Measurements from ENCODE around the gene KCNK4. TPM values are rescaled to one million over a fixed set of nuclear protein-coding genes. Genes with fewer than 3 reads are reported as not detected.

Gene KCNK4
- total RNA-seq, 1 experiment from 2014 or later = 0.28 TPM

DNA sequence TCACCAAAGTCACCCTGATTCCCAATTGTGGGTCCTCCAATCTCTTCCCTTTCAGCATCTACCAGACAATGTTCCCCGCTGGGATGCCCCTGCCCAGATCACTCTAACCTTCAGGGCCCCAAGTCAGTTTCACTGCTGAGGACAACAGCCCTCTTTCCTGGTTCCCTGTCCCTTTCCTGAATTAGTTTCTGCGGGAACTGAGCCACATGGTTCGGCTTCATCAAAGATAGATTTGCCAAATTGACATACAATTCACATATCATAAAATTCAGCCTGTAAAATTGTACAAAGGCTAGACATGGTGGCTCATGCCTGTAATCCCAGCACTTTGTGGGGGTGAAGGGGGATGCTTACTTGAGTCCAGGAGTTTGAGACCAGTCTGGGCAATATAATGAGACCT lies 36.9 kb downstream of the KCNK4 start:
- no peak overlapping the region for H3K23ac ChIP-seq (ENCODE audit: insufficient read length, low read depth, low read length)
- peak overlapping the region; percentile 23 for H3K18ac ChIP-seq (ENCODE audit: insufficient read length, low read depth, low read length)
- H3K9me3 ChIP-seq (ENCODE audit: control insufficient read depth, low read depth, low read length) = no peaks in the 10 kb centered on the region
- no peak overlapping the region for H2BK5ac ChIP-seq (ENCODE audit: insufficient read length, low read length)
- H2BK20ac ChIP-seq (ENCODE audit: low read depth, low read length, poor library complexity, severe bottlenecking) = no peak overlapping the region
- no peak overlapping the region for H3K9ac ChIP-seq (ENCODE audit: extremely low read depth, insufficient read length, low read length)
- Mint-ChIP-seq H3K4me1 (peaks cover 24 to 28% of the 10 kb centered on the region in 2 experiments), H3K27me3 (ENCODE audit: low read depth) (peaks cover 5% of the 10 kb centered on the region), H3K9me3 (no peaks in the 10 kb centered on the region), H3K4me3 (no peak overlapping the region), H3K27ac (no peak overlapping the region; a peak in 2 of 7 replicates), H3K36me3 (ENCODE audit: insufficient read depth in 1 of 3, low read depth in 3 of 3) (no peaks in the 10 kb centered on the region; a peak in 1 of 7 replicates)
- no peak overlapping the region for H2AK5ac ChIP-seq (ENCODE audit: insufficient read length, low read length)
- no peak overlapping the region for H4K91ac ChIP-seq (ENCODE audit: insufficient read length, low read depth, low read length)
- no peak overlapping the region for H3K4me2 ChIP-seq (ENCODE audit: insufficient read depth, insufficient read length, low read length)
- no peak overlapping the region for H3K14ac ChIP-seq (ENCODE audit: insufficient read depth, low read length)
- H2BK15ac ChIP-seq (ENCODE audit: low read depth, low read length) = no peak overlapping the region
- H3K23me2 ChIP-seq (ENCODE audit: insufficient read length, low read depth, low read length, poor library complexity, severe bottlenecking) = no peaks in the 10 kb centered on the region
- no peaks in the 10 kb centered on the region for H3K27me3 ChIP-seq (ENCODE audit: insufficient read depth, low read length)
- no peak overlapping the region for H2BK120ac ChIP-seq (ENCODE audit: low read depth, low read length, poor library complexity, severe bottlenecking)
- WGBS (ENCODE audit: extremely low coverage, insufficient read length, low lambda C conversion rate) = no CpG with 5 or more reads among the region's 3 CpGs
- no peak overlapping the region for H2AFZ ChIP-seq (ENCODE audit: low read length)
- DNase-seq = no peak
- no peak overlapping the region for H3T11ph ChIP-seq (ENCODE audit: low read length)
- H3K4me1 ChIP-seq (ENCODE audit: insufficient read depth, low read length) = peaks cover 2% of the 10 kb centered on the region; the same call in 1 of the 2 replicates
- H3K79me2 ChIP-seq (ENCODE audit: insufficient read depth, low read length) = no peaks in the 10 kb centered on the region
- no peak overlapping the region for H3K56ac ChIP-seq (ENCODE audit: insufficient read length, low read depth, low read length)
- H4K5ac ChIP-seq (ENCODE audit: insufficient read length, low read depth, low read length) = no peak overlapping the region
- no peak overlapping the region for H2BK12ac ChIP-seq (ENCODE audit: insufficient read length, low read depth, low read length)
- H3K79me1 ChIP-seq (ENCODE audit: insufficient read depth, low read depth, low read length, poor library complexity, severe bottlenecking) = no peaks in the 10 kb centered on the region
- H4K8ac ChIP-seq (replicated peaks; ENCODE audit: insufficient read length, low read depth, low read length) = no peak overlapping the region
- no peak overlapping the region for H3K4ac ChIP-seq (ENCODE audit: low read depth, low read length)
- no peaks in the 10 kb centered on the region for H4K20me1 ChIP-seq (ENCODE audit: control insufficient read depth, insufficient read depth, insufficient read length)
- no peak overlapping the region for H3K27ac ChIP-seq (ENCODE audit: insufficient read length, low read depth, low read length)
- no peak for TF ChIP-seq CTCF (conservative IDR thresholded peaks at IDR 0.05)

Measured in H9 (cell line).